Measurements from ENCODE around the gene MLC1. TPM values are rescaled to one million over a fixed set of nuclear protein-coding genes. Genes with fewer than 3 reads are reported as not detected.

MLC1 gene
- polyA plus RNA-seq, 3 donors: 0.67 to 1.1 (median 0.82) TPM

GRCh38 chr22:50039669-50040443 is 45.4 kb downstream of the MLC1 start:
- DNase-seq: no peak

DNA sequence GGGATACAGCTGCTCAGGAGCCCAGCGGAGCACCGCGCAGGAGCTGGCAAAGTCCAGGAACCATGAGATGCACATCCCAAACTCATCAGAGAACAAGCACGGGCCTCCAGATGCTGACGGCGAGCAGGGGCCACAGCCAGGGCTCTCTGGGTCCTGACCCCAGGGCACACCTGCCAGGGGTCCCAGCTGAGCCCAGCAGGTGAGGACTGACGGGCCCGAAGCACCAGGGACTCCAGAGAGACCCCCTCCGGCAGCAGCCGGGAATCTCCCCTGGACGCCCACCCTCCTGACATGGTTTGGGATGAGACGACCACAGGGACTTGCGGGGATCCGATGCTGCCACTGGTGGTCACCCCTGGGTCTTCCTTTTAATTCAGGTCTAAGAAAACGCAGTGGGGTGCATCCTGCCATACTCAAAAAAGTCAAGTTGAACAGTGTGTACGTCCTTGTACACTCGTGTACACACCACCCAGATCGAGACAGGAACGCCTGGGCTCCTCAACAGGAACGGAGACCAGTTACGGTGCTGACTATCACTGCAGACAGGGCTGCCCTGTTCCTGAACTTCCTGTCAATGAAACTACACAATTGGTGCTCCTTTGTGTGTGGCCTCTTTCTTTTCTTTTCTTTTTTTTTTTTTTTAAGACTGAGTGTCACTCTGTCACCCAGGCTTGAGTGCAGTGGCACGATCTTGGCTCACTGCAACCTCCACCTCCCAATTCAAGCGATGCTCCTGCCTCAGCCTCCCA is 49.1 kb downstream of the MLC1 start:
- DNase-seq: no peak

DNA sequence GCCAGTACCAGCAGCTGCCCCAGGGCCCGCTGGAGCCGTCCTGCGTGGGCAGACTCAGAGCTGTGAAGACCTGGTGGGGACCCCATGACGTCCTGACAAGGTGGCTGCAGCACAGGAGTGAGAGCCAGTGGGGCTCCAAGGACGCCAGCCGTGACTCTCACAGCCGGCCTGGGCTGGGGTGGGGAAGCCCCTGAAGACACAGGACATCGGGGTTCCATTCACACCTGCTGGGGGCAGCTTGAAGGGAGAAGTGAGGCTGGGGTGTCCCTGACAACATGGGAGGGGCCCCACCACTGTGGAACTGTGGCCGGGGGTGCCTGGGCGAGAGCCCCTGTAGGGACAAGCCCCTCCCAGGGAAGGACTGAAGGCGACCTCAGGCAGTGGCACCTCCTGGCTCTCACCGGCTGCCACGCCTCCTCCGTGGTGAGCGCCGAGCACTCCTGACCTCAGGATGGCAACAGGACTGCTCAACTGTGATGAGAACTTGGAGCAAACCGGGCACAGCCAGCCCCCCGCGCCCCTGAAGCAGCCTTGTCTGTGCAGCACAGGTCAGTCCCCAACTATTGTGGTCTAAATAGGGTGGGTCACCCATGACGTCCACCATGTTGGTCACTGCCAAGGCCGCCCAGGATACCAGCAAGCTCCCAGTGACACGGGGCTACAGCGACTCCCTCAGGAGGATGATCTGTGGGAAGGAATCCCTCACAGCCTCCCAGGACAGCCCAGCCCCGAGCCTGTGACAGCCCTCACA is 49.9 kb downstream of the MLC1 start:
- no peak for DNase-seq

GRCh38 chr22:50034126-50035081 is 50.8 kb downstream of the MLC1 start:
- no peak for DNase-seq

GRCh38 chr22:50032941-50033601 is 52.2 kb downstream of the MLC1 start:
- no peak for DNase-seq

DNA sequence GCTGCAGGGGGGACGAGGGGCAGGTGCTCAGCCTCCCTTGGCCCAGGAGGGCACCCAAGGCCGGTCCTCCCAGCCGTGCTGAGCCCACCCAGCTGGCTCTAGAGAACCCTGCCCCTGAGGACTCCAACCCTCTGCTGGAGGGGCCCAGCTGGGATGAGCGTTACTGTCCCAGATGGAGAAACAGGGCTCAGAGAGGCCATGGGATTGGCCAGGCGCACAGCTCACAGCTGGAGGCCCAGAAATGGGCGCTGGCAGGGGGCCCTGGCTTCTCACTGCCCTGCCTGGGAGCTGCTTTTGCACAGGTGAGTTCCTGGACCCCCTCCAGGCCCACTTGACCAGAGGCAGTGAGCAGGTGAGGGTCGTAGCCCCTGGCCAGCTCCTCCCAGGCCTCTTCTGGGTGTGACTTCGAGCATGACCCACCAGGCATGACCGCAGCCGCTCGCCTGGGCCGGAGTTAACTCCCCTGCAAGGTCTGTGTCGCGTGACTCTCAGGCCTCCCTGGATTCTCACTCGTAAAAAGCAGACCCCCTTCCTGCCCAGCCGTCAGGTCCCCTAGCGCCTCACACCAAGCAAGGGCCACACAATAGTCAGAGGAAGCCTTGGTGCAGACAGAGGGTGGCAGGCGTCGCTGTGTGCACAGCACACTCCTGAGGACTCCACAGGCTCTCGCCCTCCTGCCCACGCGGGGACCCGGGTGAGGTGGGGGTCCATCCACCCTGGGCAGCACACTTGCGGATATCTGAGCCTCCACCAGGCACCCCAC is 52.9 kb downstream of the MLC1 start:
- DNase-seq: no peak

DNA sequence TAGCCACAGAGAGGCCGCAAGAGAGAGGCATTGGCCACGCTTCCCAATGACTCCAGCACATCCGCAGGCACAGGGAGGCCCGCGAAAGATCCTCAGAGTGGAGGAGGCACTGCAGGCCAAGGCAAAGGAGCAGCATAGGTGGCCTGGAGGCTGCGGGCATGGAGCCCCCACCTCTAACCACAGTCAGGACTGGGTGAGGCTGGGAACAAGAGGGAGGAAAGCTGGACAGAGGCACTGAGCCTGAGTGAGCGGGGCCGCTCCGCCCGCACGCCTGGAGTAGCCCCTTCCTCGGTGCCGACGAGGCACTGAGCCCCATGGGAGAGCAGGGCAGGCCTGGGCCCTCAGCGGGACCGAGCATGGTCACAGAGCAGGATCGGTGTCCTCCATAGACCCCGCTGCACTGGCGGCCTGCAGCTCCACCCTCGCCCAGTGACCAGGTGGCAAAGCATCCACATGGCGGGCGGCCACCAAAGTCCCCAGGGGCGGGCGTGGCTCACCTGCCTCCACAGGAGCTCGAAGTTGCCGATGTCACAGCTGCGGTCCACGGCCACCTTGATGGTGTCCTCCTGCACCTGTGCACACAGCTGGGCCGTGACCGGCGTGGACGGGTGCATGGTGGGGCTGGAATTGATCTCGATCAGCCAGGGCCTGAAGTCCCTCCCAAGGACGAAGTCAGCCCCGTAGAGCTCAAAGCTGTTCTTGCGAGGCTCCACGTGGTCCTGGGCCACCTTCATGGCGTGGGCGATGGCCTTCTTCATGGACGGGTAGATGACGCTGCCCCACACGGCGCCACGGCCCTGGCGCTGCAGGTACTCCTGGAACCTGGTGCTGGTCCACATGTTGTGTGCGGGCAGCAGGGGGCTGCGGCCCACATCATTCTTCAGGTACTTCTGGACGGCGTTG is 53.8 kb downstream of the MLC1 start:
- DNase-seq: no peak

GRCh38 chr22:50030297-50031188 is 54.7 kb downstream of the MLC1 start:
- DNase-seq: peak; percentile 42

- DNase-seq: no peak
Observed at GRCh38 chr22:50027639-50028537, 57.3 kb downstream of the MLC1 start.

GRCh38 chr22:50025993-50026392 is 59.2 kb downstream of the MLC1 start:
- DNase-seq: no peak

GRCh38 chr22:50022171-50022819 is 62.9 kb downstream of the MLC1 start:
- no peak for DNase-seq

DNA sequence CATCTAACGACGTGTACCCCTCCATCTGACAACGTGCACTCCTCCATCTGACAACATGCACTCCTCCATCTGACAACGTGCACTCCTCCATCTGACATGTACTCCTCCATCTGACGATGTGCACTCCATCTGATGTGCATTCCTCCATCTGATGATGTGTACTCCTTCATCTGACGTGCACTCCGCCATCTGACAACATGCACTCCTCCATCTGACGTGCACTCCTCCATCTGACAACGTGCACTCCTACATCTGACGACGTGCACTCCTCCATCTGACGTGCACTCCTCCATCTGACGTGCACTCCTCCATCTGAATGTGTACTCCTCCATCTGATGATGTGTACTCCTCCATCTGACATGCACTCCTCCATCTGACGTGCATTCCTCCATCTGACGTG is 64.6 kb downstream of the MLC1 start:
- DNase-seq: no peak

GRCh38 chr22:50019316-50019715 is 65.9 kb downstream of the MLC1 start:
- DNase-seq: no peak

DNA sequence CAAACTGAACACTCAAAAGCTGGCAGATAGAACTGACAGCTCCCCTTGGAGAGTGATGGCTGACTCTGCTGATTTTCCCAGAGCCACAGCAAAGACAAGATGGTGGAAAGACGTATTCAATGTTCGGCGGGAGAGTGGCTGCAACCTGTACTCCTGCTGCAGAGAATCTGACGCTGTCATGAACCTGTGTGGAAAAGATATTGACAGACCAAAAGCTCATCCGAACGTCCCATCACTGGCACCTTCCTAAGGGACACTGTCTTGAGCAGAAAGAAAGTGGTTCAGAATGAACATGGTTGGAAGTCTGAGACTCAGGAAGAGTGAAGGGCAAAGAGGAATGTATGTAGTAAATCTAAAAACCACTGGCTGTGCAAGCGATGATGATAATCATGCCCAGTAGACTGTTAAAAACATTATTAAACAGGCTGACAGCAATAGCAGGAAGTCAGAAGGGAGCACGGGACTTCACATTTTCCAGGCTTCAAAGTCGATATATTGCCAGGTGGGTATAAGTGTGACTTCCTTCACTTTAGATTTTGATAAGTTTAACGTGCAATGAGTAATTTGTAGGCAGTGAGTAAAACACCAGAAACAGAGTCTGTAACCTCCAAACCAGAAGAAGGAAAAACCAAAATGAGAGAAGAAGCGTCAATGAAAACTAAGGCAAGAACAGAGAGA is 66.5 kb downstream of the MLC1 start:
- DNase-seq: no peak

DNA sequence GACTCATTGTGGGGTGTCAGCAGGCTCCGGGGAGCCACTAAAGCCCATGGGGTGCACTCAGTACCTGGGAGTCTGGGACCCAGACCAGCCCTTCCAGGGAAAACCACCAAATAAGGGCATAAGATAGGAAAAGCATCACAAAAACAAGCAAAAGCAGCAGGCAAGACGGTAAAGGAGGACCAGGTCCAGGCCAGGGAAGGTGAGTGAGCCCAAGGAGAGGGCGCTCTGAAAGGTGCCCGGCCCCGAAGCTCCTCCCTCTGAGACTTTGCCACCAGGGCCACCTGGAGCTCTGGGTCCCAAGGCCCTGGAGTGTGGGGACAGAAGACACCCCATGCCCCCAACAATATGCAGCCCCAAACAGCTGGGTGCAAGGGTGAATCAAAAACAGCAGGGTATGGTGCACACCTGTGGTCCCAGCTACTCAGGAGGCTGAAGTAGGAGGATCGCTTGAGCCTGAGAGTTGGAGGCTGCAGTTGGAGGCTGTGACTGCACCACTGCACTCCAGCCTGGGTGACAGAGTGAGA is 67.5 kb downstream of the MLC1 start:
- no peak for DNase-seq

Measured in renal pelvis (tissue), 4 donors.